A673 (cell line): ENCODE measurements around the gene DIDO1. TPM values are rescaled to one million over a fixed set of nuclear protein-coding genes. Genes with fewer than 3 reads are reported as not detected.

Experiments used
- BruUV-seq: library from RNA; stranded (reverse); fragments of 400-500 nt; replicated peaks from 2 replicates; lab custom pipeline; 2021; lab: Mats Ljungman, UMichigan
- CTCF ChIA-PET: fragments of 300-600 bp; sonication (Branson Sonifier 250); formaldehyde crosslinking; loops from one replicate; lab custom pipeline; 2022; ENCODE audit warnings: antibody characterized with exemption; lab: Charles Lee
- POLR2A ChIA-PET: fragments of 300-600 bp; sonication (Branson Sonifier 250); formaldehyde crosslinking; loops from one replicate; lab custom pipeline; 2022; ENCODE audit warnings: antibody characterized with exemption; ENCODE audit not compliant: low non-redundant PET; lab: Charles Lee
- DNase-seq: peaks from one replicate; pipeline ENCODE4 v3.0.0-alpha.2; 2015; ENCODE audit warnings: low spot score
- H3K27ac ChIP-seq: fragments of 200-600 bp; sonication (generic); 2 replicates; pipeline ENCODE4 v1.5.1; 2016; ENCODE audit warnings: mixed run types, low read depth, mild to moderate bottlenecking, mixed read lengths, antibody characterized with exemption, low read length; ENCODE audit not compliant: poor library complexity, severe bottlenecking
- H3K27me3 ChIP-seq: fragments of 200-600 bp; sonication (generic); replicated peaks from 2 replicates; pipeline ENCODE4 v1.6.1; 2017; ENCODE audit warnings: mixed run types, low read depth, mild to moderate bottlenecking, mixed read lengths, antibody characterized with exemption, low read length; ENCODE audit not compliant: insufficient read depth, poor library complexity
- H3K36me3 ChIP-seq: fragments of 200-600 bp; sonication (generic); 2 replicates; pipeline ENCODE4 v1.6.1; 2016; ENCODE audit warnings: mixed run types, mild to moderate bottlenecking, mixed read lengths, antibody characterized with exemption, low read length; ENCODE audit not compliant: insufficient read depth, poor library complexity, severe bottlenecking
- H3K4me1 ChIP-seq: fragments of 200-600 bp; sonication (generic); 2 replicates; pipeline ENCODE4 v1.6.1; 2017; ENCODE audit warnings: mixed run types, mild to moderate bottlenecking, mixed read lengths, antibody characterized with exemption, low read length; ENCODE audit not compliant: insufficient read depth, poor library complexity, severe bottlenecking
- H3K4me3 ChIP-seq: fragments of 200-600 bp; sonication (generic); 2 replicates; pipeline ENCODE4 v1.5.1; 2016; ENCODE audit warnings: low read depth, mixed run types, mild to moderate bottlenecking, mixed read lengths, low read length; ENCODE audit not compliant: poor library complexity, severe bottlenecking
- H3K9me3 ChIP-seq: fragments of 200-600 bp; sonication (generic); 2 replicates; pipeline ENCODE4 v1.6.1; 2016; ENCODE audit warnings: mixed run types, low read depth, mild to moderate bottlenecking, mixed read lengths, antibody characterized with exemption, low read length; ENCODE audit not compliant: poor library complexity, severe bottlenecking
- CTCF ChIP-seq: fragments of 300-800, 200-600 bp; sonication (generic); conservative IDR thresholded peaks from 2 replicates; pipeline ENCODE4 v1.5.1; 2017; ENCODE audit warnings: low read depth, mild to moderate bottlenecking, antibody characterized with exemption, low read length, moderate library complexity, mixed read lengths
- EZH2 ChIP-seq: fragments of 200-600 bp; sonication (generic); IDR thresholded peaks from 2 replicates; pipeline ENCODE4 v1.6.1; 2017; ENCODE audit warnings: borderline replicate concordance, low read depth, mild to moderate bottlenecking, mixed read lengths, antibody characterized with exemption, low read length; ENCODE audit not compliant: poor library complexity, severe bottlenecking
- intact Hi-C: fragments of 100-400 bp; cut with micrococcal nuclease; formaldehyde crosslinking; loops from one replicate; pipeline ENCODE4 v1.10.0; 2022; ENCODE audit not compliant: unreplicated experiment
- total RNA-seq: library from RNA; stranded (reverse); gene quantifications from 2 replicates; pipeline ENCODE4 v1.2.3, GENCODE V29; 2021

Gene DIDO1
- total RNA-seq, 1 experiment from 2014 or later: 64.4 TPM

GRCh38 chr20:62946918-62947317, 20.6 kb upstream of the DIDO1 start:
- no peaks in the 10 kb centered on the region for H3K4me1 ChIP-seq
- H3K9me3 ChIP-seq: no peaks in the 10 kb centered on the region
- no peak overlapping the region for H3K27ac ChIP-seq
- no peak for TF ChIP-seq EZH2
- no peak for TF ChIP-seq CTCF
- H3K4me3 ChIP-seq: no peak overlapping the region
- no peaks in the 10 kb centered on the region for H3K27me3 ChIP-seq
- no peak for DNase-seq
- intact Hi-C loops: no loop called here
- H3K36me3 ChIP-seq: peaks cover 69% of the 10 kb centered on the region
- POLR2A ChIA-PET: no interaction called here
- CTCF ChIA-PET: no interaction called here
- BruUV-seq: no TSS peak

GRCh38 chr20:62945771-62946339, 19.6 kb upstream of the DIDO1 start:
- no TSS peak for BruUV-seq
- CTCF ChIA-PET: no interaction called here
- intact Hi-C loops: no loop called here
- Histone ChIP-seq H3K4me3 (no peak overlapping the region), H3K36me3 (peaks cover 76% of the 10 kb centered on the region), H3K4me1 (no peaks in the 10 kb centered on the region), H3K27me3 (no peaks in the 10 kb centered on the region), H3K27ac (no peak overlapping the region), H3K9me3 (no peaks in the 10 kb centered on the region)
- POLR2A ChIA-PET: no interaction called here
- no peak for DNase-seq
- TF ChIP-seq EZH2: no peak
- TF ChIP-seq CTCF: no peak

GRCh38 chr20:62944746-62945145, 18.4 kb upstream of the DIDO1 start:
- TF ChIP-seq EZH2 (no peak), CTCF (no peak)
- DNase-seq: no peak
- Histone ChIP-seq H3K4me1 (peaks cover under 1% of the 10 kb centered on the region), H3K36me3 (peaks cover 79% of the 10 kb centered on the region), H3K27ac (no peak overlapping the region), H3K27me3 (no peaks in the 10 kb centered on the region), H3K4me3 (no peak overlapping the region), H3K9me3 (no peaks in the 10 kb centered on the region)
- CTCF ChIA-PET: no interaction called here
- POLR2A ChIA-PET: no interaction called here
- intact Hi-C loops: no loop called here
- no TSS peak for BruUV-seq
